ELF-1 (cell line): ENCODE results near the gene RPGRIP1L.

ENCODE experiments used
- DNase-seq: peaks from one replicate; pipeline ENCODE4 v3.0.0-alpha.2; 2016; ENCODE audit warnings: low read depth, low spot score

Gene RPGRIP1L

GRCh38 chr16:53651357-53651756, 52.3 kb downstream of the RPGRIP1L start:
- DNase-seq: peak; percentile 60

- no peak for DNase-seq
Observed at GRCh38 chr16:53646506-53646905, 57.2 kb downstream of the RPGRIP1L start.

- no peak for DNase-seq
Observed at GRCh38 chr16:53643474-53643873, 60.2 kb downstream of the RPGRIP1L start.

- no peak for DNase-seq
Observed at GRCh38 chr16:53642094-53642493, 61.6 kb downstream of the RPGRIP1L start.

- no peak for DNase-seq
Observed at GRCh38 chr16:53636978-53637377, 66.7 kb downstream of the RPGRIP1L start.

- DNase-seq: no peak
Observed at GRCh38 chr16:53632526-53632925, 71.1 kb downstream of the RPGRIP1L start.

- no peak for DNase-seq
Observed at GRCh38 chr16:53631236-53632025, 72.2 kb downstream of the RPGRIP1L start.

- DNase-seq: no peak
Observed at GRCh38 chr16:53629607-53630312, 73.9 kb downstream of the RPGRIP1L start.

- no peak for DNase-seq
Observed at GRCh38 chr16:53629151-53629550, 74.5 kb downstream of the RPGRIP1L start.

- no peak for DNase-seq
Observed at GRCh38 chr16:53626811-53627210, 76.8 kb downstream of the RPGRIP1L start.

- no peak for DNase-seq
Observed at GRCh38 chr16:53626161-53626560, 77.5 kb downstream of the RPGRIP1L start.

GRCh38 chr16:53625221-53625620, 78.4 kb downstream of the RPGRIP1L start:
- DNase-seq: no peak

GRCh38 chr16:53622315-53622714, 81.3 kb downstream of the RPGRIP1L start:
- DNase-seq: no peak

GRCh38 chr16:53620476-53620875, 83.2 kb downstream of the RPGRIP1L start:
- DNase-seq: no peak

GRCh38 chr16:53619235-53619634, 84.4 kb downstream of the RPGRIP1L start:
- no peak for DNase-seq

- no peak for DNase-seq
Observed at GRCh38 chr16:53614346-53614745, 89.3 kb downstream of the RPGRIP1L start.

GRCh38 chr16:53612003-53612402, 91.7 kb downstream of the RPGRIP1L start:
- DNase-seq: no peak

GRCh38 chr16:53611179-53611696, 92.4 kb downstream of the RPGRIP1L start:
- DNase-seq: peak; percentile 26

- DNase-seq: no peak
Observed at GRCh38 chr16:53609536-53609935, 94.1 kb downstream of the RPGRIP1L start.

GRCh38 chr16:53608094-53608493, 95.6 kb downstream of the RPGRIP1L start:
- DNase-seq: no peak

- no peak for DNase-seq
Observed at GRCh38 chr16:53605831-53606400, 97.7 kb downstream of the RPGRIP1L start.

GRCh38 chr16:53605356-53605755, 98.3 kb downstream of the RPGRIP1L start:
- DNase-seq: no peak
